GM18861 (cell line): Measurements from ENCODE around the gene PIMREG.

Experiments used
- ATAC-seq: cut with Tn5 transposase; IDR thresholded peaks from one replicate; pipeline ENCODE4 v1.9.1; 2021; ENCODE audit not compliant: unreplicated experiment

PIMREG gene

DNA sequence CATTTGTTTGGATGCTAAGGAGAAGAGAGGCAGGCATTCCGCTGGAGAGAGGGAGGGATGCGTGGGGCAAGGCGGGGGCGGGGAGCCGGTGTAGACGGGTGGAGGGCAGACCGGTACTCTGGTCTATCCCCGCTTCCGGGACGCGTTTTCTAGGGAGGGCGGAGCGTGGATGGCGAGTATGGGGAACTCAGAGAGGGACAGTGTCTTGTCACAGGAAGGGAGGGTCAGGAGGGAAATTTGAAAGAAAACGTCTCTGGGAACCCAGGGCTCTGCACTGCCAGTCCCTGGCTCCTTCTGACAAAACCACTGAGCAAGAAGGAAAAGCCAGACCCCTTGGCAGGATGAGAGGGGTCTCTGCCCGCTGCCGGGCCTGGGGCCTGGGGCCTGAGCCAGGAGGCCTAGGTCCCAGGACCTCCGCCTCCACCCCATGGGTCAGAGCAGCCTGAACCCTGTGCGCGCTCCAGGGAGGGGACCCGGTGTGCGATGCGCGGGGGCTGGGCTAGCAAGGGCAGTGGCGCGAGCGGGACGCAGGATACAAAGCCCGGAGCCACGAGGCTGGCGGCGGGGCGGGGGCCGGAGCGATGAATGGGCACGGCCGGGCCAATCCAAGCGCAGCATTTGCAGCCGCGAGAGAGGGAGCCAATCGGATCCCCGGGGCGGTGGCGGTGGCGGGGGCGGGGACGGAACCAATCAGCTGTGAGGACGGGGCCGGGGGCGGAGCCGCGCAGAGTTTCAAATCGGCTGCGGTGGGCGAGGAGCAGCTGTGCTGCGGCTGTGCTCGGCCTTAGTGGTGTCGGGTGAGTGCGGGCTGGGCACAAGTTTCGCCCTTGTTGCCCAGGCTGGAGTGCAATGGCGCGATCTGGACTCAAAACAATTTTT lies at the start of gene PIMREG:
Gene PIMREG (plus strand): TSS at position 764 of the 879 bp plus-strand sequence. CDS start 656 bp downstream, outside the sequence.
- peak; percentile 67 for ATAC-seq

- ATAC-seq = no peak
Observed at GRCh38 chr17:6398955-6399354, 45.3 kb upstream of the PIMREG start.

DNA sequence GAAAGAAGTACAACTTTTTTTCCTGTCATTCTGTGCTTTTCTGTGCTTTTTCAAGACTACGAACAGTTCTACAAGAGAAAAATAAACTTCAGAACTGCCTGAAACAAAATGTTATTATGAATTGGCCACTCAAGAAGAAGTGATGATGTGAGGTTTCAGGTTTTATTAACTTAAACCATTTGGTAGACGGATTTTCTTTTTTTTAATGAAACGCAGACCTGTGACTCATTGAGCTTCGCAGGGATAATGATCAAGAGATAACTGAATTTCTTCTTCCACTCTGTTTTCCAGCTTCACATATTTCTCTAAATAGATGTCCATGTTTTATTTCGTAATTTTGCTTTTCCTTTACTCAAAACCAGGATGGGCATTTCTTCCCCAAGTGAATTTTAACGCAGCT lies 42.0 kb upstream of the PIMREG start:
- ATAC-seq = no peak

DNA sequence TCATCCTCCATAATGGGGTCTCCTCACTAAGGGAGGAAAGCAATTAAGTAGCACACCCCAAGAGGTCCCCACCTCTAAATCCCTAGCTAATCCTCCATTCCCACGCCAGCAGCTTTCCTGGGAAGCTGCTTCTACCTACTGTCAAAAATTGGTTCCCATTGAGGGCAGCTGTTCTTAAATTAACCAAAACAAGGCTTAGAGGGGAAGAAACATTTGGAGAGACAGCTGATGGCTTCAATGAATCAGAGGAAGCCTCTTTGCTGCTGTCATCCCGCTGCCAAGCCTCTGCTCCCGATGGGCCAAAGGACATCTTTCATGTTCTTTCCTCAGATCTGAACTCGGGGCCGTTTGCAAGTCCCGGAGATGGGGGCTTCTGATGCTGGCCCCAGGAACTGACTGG lies 36.0 kb upstream of the PIMREG start:
- no peak for ATAC-seq

GRCh38 chr17:6408735-6409134 lies 35.5 kb upstream of the PIMREG start:
- ATAC-seq = no peak

GRCh38 chr17:6413065-6413464 lies 31.2 kb upstream of the PIMREG start:
- no peak for ATAC-seq

DNA sequence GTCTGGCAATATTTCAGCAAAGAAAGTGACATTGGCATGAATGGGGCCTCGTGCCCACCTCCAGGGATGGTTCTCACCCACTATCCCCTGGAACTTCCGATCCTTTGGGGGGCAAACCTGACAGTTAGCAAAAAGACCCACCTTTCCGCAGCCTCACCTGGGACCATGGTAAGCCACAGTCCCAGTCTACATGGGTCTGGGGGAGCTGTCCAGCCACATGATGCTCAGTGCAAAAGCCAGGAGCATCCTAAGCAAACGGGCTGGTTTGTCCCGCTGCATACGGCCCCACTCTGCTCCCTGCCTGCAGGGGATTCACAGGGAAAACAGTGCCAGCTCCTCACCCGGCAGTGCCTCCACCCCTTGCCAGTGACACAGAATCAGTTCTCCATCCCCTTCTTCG lies 28.6 kb upstream of the PIMREG start:
- no peak for ATAC-seq

DNA sequence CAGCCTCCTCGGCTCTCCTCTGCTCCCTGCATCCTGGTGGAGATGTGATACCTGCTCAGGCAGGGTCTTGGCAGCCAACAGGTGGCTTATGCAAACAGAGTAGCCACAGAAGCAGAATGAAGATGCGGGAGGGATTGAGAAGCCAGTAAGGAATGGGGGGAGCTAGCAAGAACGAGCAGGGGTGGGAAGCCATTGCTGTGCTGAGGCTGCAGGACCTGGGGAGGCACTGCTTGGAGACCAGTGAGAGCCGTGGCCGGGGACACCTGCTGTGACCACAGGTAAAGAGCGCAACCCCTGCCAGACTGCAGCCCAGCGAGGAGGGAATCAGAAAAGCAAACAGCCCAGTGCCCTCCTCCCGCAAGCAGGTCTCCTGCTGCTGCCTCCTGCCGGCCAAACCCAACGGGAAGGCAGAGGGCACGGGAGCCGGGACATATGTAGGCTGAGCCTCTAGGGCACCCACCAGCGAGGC lies 24.0 kb upstream of the PIMREG start:
- no peak for ATAC-seq

- no peak for ATAC-seq
Observed at GRCh38 chr17:6421700-6422604, 22.3 kb upstream of the PIMREG start.

GRCh38 chr17:6422654-6423241 lies 21.5 kb upstream of the PIMREG start:
- no peak for ATAC-seq

DNA sequence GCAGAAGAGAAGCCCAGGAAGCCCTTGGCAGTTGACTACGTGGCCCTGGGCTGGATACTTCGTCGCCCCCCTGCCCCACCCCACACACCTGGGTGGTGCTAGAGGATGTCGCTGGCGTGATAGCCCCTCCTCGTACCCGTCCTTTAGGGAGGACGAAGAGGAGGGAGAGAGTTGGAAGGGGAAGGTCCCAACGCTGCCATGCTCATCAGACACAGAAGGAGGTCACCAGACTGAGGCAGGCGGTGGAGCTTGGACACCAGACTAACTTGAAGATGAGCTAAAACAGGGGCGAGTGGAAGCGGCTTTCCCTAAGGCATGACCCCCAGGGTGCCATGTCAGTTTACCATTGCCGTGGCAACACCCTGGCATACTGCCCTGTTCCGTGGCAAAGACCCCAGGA lies 20.3 kb upstream of the PIMREG start:
- ATAC-seq = no peak

- ATAC-seq = no peak
Observed at GRCh38 chr17:6425407-6425806, 18.8 kb upstream of the PIMREG start.

GRCh38 chr17:6426356-6427101 lies 17.7 kb upstream of the PIMREG start:
- ATAC-seq = no peak

DNA sequence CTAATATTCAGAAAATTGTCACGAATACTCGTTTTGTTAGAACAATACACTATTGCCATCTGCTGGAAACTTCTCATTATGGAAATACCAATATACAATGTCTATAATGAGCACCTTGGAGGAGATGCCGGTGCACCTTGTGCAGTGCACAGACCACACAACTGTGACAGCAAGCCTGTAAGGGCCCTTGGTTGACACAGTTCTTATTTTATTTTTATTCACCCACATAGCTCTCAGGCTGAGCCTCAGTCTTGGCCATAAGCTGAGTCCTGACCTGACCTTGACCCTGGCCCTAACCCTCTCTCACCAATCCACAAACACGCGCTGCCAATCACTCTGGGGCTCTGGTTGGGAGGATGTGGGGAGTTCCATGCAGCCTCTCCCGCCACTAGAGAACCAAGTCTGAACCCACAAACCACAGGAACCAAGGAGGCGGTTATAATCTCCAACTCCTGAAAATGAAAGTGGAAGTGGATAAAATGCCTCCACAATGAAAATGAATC lies 16.9 kb upstream of the PIMREG start:
- no peak for ATAC-seq

- ATAC-seq = no peak
Observed at GRCh38 chr17:6428207-6428965, 15.9 kb upstream of the PIMREG start.

- no peak for ATAC-seq
Observed at GRCh38 chr17:6429266-6429665, 15.0 kb upstream of the PIMREG start.

GRCh38 chr17:6430769-6431168 lies 13.5 kb upstream of the PIMREG start:
- ATAC-seq = no peak

DNA sequence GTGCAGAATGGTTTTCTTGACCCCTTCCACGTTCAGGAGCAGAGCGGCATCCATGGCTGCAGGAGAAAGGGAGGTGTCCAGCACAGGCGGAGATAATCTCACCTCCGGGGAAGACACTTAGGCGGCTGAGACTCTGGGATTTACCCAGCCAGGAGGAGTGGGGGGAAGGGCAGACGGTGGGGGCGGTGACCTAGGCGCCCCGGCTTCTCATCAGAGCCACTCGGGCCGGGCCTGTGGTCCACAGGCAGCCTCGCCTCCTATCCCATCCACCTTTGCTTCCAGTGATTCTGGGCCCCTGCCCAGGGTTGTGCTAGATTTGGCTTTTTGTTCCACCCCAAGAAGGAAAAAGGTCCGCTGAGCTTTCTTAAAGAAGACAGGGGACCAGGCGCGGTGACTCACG lies 9.2 kb upstream of the PIMREG start, which contains the start of gene AIPL1:
Gene AIPL1 (minus strand): TSS at position 71 of the 400 bp plus-strand sequence. CDS start 17 bp downstream, at position 54.
- ATAC-seq = no peak

DNA sequence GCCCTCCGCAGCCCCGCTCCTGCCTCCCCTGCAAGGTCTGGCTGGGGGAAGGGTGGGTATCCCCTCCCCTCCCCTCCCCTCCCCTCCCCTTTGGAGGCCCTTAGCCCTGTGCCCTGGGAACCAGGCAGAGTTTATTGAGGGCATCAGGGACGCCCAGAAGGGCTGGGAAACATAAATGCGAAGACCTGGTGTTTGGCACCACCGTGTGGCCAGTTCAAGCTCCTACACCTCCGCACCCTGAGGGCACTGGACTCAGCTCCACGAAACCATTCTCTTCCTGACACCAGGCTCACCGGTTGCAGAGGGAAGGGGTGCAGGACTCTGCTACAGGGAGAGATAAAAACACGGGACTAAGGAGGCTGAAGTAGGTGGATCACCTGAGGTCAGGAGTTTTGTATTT lies 8.3 kb upstream of the PIMREG start:
- ATAC-seq = no peak

DNA sequence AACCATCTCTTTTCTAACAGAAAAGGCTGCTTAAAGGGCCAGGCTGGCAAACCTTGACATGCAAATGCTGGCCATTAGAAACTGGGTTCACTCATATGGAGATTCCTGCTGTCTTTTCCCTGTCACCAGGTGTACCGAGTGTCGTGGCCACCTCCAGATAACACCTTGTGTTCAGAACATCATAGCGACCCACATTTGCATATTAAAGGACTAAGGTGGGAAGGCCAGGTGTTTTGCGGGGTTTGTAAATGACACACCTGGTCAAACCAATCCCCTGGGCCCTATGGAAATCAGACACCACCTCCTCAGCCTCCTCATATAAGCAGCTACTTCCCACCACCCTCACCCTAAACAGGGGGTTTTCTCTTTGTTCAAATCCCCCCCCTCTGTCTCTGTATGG lies 6.8 kb upstream of the PIMREG start:
- ATAC-seq = no peak
